Amniotic stem cell (primary cell): ENCODE measurements around the gene TMEM187.

Experiments used
- DNase-seq: peaks from one replicate; lab custom pipeline; 2025; lab: John Stamatoyannopoulos, UW

TMEM187 gene, protein sequence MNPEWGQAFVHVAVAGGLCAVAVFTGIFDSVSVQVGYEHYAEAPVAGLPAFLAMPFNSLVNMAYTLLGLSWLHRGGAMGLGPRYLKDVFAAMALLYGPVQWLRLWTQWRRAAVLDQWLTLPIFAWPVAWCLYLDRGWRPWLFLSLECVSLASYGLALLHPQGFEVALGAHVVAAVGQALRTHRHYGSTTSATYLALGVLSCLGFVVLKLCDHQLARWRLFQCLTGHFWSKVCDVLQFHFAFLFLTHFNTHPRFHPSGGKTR

DNA sequence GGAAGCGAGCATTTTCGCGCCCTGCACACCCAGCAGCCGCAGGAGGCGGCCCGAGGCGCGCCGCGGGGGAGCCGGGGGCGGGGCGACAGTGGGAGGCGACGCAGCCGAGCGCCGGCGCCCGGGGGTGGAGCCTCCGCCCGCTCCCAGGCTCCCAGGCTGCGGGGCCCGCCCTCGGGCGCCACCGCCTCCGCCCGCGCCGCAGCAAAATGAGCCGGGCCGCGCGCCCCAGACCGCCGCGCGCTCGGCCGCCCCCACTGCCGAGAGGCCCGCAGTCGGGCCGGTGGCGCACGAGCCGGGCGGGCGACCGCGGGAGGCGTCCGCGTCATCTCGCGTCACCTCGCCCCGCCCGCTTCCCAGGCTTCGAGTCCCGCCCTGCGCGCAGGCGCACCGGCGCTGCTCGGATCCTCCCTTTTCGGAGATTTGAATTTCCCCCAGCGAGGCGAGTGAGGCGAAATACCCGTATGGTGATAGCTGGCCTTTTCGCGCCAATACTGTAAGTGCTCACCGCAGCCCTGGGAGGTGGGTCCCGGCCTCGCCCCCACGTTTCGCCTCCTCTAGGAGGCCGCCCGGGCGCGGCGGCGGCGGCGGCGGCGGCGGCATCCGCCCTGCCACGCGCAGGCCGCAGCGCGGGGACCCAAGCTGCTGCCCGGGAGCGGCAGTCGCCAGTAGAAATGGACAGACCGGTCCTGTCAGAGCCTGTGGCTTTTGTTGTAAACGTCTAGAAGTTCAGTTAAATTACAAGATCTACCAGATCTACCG, at the start of gene TMEM187:
Gene TMEM187 (plus strand): TSS at position 387 of the 759 bp plus-strand sequence. CDS start 9,309 bp downstream, outside the sequence.
- DNase-seq = peak; percentile 42

DNA sequence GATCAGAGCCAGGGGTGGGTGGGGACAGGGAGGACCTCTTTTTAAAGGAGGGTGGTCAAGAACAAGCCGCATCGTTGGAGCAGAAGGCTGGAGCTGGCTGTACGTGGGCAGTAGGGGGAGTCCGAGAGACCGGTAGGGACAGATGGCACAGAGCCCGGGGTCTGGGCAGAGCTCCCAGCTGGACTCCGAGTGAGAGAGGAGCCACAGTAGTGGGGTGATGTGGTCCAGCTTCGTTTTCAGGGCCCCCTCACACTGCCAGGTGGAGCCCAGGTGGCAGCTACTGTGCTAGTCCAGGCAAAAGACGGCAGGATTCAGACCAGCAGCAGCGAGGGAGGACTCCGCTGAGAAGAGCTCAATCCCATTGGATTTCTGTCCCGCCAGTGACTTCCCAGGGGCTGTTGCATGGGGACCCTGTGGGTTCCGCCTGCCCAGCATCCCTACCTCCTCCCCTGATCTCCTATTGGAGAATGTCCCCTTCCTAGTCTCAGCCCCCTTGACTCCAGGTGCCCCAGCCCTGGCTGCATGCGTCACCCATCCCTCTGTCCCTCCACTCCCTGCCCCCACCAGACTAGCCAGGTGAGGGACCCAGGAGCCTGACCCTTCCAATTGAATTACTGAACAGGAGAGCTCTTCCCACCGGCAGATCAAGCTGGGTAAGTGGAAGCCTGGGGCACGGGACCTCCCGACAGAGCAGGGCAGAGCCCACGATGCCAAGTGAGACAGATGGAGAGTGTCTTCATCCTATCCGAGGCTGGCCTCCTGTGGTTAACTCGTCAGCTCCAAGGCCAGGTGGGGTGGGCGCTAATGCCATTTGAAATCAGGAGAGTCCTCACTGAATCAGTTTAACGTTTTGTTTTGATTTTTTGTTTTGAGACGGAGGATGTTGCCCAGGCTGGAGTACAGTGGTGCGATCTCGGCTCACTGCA, 49.4 kb upstream of the TMEM187 start:
- DNase-seq = peak; percentile 10

DNA sequence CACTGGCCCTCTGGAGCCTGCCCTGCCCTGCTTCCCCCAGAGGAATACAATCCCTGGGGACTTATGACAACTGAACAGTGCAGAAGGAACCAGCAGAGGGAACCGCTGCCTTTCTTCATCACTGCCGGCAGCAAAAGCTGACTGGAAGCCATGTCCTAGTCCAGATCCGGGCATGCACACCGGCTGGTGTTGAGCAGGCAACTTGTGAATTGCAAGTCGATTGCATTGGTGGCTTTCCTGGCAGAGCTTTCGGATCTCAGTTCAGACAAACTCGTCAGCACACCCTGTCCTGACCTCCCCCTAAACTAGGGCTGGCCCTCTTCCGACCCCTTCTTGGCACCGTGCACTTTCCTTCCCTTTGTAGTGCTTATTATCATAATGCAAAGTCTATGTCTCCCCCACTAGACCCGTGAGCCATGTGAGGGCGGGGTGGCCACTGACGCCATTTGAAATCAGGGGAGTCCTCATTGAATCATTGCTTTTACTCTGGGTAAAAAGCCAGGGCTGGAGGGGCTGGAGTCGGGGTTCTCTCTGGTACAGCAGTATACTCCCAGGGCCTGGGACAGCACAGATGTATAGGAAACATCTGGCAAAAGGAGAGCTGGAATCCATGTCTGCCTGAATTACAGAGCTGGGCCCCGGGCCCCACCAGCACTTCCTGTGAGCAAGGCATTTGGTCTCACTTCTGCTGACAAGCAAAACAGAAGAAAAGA, 48.2 kb upstream of the TMEM187 start:
- no peak for DNase-seq

DNA sequence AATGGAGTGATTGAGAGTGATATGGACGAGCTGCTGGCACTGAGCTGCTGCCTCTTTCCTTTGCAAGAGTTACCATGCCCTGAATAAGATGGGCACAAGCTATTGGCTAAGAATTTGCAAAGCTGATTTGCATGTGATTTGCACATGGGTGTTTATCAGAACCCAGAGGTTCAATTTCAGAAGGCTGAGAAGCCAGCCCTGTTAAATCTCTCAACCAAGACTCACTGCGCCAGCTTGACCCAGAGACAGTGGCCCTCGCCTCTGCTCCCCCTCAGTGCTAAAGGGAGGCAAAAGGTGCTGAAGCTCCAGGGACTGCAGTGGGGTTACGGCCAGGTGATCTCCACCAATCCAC, 47.2 kb upstream of the TMEM187 start:
- no peak for DNase-seq

DNA sequence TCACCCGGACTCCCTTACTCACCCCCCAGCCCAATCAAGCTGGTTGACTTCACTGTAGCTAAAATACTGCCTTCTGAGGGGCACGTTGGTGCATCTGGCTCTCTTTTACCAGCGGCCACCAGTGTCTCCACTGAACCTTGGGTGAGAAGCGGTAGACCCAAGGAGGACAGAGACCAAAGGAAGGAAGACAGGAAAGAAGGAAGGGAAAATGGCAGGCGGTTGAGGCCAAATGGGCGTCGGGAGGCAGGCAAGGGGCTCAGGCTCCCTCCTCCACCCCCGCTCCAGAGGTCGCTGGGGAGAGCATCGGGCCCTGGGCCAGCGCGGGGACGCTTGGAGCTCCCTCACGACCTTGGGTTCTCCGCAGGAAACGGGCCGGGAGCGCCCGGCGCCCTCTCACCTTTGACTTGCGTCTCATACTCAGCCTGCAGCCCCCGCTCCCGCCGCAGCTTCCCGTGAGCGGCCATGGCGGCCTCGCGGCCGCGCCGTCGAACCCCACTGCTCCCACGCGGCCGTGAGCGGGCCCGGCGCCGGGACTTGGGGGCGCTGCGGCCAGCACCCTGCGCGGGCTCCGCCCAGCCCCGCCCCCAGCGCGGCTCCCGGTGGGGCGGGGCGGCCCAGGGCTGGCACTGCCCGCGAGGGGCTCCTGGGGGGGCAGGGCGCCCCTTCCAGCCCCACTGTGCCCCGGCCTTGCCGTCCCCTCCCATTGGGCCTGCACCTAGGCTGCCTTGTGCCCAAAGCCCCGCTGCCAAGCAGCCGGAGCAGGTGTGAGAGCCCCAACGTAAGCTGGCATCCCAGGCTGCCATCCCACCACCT, 46.6 kb upstream of the TMEM187 start, which contains the start of gene ARHGAP4:
Gene ARHGAP4 (minus strand): TSS at position 526 of the 813 bp plus-strand sequence. CDS start 62 bp downstream, at position 464.
- DNase-seq = no peak

DNA sequence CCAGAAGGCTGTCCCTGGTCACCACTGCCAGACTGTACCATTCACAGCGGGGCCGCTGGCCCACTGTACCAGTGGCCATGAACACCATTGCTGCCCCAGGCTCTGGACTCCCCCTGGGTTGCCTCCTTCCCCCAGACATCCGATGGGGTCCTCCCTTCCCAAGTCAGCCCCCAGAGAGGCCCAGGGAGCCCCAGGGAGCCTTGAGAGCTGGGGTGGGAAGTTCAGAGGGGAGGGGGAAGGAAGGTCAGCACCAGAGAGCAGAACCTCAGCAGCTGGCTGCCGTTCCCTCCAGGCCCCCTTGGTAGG, 46.0 kb upstream of the TMEM187 start:
- DNase-seq = no peak

DNA sequence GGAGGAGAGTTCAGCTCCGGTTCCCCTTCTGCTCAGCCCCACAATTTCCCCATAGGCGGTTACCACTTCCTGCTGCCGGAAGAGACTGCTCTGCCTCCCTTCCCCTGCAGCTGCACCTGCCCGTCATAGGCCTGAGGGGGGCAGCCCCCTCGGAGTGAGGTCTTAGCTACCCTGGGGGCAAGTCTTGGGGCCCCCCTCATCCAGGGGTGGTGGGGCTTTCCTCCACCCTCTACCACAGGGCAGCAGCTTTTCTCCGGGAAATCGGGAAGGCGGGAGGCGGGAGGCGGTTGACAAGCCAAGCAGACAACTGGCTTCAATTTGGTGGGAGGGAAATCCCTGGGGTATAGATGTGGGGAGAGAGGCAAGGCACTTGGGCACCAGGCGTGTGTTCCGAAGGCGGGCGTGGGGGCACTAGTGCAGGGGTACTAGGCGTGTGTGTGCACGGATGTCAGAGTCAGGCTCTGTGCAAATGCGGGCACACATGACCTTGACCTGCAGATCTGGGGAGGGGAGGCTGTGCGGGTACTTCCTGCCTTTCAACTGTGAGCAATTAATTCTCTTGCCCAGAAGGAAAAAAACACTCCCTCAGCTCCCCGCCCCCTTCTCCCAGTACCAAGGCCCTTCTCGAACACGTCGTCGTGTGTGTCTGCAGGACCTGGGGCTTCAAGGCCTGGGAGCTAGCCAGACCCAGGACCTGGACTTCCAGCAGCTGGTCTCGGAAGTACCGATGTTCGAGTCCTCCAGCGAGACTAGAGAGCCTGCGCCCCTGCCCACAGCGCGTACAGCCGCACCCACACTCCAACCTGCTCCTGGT, 45.5 kb upstream of the TMEM187 start:
- no peak for DNase-seq

DNA sequence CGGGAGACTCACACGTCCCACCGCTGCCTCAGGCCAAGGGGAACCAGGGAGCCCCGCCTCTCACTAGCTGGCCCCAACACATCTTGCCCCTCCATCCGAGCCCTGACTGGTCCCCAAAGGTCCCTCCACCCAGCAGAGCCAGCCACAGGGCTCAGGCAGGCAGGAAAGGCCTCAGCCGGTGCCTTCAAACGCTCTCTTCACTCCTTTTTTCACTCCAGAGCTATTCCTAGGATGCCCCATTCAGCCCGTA, 45.0 kb upstream of the TMEM187 start:
- no peak for DNase-seq

DNA sequence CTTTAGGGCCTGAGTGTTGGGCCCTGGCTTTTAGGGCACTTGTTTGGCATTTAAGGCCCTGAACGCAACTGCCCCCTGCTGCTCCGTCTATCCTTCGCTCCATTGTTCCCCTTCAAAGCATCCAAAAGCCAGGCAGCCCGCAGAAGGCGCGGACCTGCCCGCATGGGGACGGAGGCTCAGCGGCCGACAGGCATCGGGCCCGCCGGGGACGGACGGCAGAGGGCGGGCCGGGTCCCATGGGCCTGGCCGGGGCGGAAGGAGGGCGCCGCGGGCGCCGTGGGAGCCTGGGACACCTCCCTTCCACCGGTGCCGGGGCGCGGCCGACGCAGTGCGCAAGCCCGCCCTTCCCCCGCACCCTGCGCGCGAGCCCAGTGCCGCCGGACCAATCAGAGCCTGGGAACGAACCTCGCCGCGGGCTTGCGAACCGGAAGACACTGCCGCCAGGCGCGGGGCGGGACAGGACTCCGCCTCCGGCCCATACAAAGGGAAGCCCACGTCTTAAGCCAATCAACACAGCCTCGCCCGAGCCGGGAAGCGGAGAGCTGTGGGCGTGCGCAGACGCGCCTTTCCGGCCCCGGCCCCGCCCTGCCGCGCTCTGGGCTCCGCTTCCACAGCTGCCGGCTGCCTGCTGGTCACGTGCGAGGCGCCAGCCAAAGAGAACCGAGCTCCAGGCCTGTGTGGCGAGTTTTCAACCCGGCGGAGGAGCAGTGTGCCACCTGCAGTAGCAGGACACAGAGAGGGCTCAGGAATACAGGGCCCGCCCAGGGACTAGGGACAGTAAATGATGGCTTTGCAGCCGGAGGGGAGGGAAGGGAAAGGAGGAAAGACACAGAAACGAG, 44.4 kb upstream of the TMEM187 start:
- peak; percentile 91 for DNase-seq

DNA sequence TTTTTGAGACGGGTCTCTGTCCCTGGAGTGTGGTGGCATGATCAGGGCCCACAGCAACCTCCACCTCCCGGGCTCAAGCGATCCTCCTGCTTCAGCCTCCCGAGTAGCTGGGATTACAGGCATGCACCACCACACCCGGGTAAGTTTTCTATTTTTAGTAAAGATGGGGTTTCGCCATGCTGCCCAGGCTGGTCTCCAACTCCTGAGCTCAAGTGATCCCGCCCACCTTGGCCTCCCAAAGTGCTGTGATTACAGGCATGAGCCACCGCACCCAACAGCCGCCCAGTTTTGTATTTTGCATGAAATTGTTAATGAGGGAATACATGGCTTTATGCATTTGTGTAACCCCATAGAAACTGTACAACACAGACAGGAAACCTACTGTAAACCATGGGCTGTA, 43.7 kb upstream of the TMEM187 start:
- DNase-seq = no peak

DNA sequence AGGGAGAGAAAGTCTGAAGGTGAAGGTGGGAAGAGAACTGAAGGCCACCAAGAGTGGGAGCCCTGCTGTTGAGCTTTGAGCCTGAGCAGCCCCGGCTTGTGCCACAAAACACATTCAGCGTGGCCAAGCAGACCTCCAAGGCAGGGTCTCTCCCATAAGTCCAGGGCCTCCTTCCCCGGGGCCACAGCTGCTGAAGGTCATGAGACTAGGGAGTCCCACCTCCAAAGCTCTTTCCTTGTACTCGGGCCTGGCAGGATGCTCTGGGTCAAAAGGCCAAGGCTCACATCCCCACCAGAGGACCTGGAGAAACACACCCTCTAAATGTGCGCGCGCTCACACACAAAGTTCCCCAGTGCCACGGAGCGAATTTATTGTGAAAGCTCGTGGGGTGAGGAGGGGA, 43.0 kb upstream of the TMEM187 start:
- no peak for DNase-seq

DNA sequence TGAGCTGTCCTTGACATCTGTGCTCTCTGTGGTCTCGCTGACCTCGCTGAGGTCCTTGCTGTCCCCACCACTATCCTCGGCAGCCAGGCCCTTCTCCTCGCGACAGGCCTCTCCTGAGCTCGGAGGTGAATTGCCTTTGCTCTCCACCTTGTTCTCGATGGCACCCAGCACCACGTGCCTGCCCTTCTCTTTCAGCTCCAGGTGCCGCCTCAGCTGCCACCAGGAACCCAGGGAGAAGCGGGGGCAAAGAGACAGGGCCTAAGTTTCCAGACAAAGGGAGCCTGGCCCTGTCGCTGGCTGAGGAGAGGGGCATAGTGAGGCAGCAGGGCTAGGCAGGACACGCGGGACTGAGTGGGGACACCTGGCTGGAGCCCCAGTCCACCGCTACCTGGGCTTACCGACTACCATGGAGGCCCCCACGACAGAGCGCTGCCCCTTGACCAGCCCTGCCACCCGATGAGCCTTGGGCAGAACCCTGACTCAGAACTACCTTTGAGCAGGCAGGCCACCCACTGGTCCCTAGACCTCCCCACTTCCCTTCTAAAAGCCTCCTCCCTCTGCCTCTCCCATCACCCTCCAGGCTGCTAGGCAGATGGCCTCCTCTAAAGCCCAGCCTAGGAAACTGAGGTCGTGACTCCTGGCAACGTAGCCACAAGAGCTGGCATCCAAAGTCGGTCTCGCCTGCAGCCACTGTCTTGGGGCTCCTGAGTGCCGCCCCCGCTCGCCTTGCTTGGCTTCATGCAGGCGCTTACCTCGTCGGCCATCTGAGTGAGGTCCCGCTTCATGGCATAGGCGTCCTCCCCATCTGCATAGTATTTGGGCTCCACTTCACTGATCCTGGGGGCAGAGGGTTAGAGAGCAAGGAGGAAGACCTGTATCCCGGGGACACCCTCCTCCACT, 42.3 kb upstream of the TMEM187 start:
- DNase-seq = no peak

DNA sequence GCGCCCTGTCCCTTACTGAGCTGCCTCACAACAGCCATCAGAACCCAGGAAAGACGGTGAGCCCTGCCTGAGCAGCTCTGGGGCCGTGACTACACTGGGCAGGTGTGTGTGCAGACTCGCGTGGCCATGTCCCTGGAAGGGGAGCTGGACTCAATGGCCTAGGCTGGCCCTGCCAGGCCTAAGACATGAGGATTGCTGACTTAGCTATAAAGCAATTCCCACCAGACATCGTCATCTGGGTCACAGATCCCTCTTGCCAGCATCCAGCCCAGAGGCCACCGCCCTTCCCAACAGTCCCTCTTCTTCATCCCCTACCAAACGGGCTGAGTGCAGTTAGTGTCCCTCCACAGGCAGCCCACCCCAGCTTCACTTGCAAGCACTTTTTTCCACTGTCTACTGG, 41.4 kb upstream of the TMEM187 start:
- no peak for DNase-seq

DNA sequence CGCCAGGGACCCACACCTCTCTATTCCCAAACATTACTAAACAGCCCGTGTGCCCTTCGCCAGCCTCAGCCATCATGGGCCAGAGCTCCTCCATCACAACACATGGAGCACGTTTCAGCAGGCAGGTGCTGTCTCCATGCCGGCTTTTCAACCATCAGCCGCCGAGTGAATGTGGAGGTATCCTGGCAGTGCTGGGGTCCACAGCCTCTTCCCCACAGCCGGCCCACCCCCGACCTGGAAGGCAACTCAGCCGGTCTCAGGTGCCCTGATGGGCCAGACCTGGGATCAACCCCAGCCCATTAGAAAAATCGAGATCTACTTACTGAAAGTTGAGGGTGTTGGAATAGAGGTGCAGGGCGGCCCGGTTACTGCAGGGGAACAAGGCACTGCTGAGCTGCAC, 40.8 kb upstream of the TMEM187 start:
- DNase-seq = no peak

DNA sequence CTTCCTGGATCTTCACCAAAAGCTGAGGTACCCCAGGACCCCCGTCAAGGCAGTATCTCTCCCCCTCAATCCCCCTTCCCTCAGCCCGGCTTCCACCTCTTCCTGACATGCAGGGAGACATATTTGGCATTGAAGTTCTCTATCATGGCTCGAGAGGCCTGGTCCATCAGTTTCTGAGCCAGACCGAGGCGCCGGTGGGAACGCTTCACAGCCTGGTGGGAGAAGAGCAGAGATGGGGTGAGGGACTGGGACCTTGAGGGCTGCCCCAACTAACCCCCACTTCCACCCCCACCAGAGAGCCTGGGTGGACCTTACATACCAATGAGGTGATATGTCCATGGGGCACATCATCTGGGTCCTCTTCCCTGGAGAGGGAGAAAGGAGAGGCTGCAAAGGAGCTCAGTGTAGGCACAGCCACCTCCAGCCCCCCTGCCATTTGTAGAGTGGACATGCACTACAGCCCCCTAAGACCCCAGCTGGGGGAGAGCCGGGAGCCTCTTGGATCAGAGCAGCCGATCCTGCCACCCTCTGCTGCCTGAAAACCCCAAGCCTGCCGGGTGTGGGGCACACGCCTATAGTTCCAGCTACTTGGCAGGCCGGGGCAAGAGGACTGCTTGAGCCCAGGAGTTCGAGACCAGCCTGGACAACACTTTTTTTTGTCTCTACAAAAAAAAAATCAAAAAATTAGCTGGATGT, 40.2 kb upstream of the TMEM187 start:
- no peak for DNase-seq

DNA sequence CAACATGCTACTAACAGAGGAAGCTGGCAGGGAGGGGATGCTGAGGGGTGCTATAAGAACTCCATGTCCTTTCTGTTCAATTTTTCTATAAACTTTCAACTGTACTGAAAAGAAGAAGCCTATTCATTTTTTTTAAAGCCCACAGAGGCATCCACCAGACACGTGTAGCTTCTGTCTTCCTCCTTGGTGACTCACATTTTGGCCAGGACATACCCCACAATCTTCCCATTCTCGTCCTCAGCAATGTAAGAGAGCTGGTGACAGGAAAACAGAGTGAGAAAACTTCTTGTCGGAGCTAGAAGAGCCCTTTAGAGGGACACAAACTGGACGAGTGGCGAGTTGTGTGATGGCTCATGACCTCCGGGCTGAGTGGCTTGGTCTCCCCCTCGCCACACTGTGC, 38.8 kb upstream of the TMEM187 start:
- DNase-seq = no peak

DNA sequence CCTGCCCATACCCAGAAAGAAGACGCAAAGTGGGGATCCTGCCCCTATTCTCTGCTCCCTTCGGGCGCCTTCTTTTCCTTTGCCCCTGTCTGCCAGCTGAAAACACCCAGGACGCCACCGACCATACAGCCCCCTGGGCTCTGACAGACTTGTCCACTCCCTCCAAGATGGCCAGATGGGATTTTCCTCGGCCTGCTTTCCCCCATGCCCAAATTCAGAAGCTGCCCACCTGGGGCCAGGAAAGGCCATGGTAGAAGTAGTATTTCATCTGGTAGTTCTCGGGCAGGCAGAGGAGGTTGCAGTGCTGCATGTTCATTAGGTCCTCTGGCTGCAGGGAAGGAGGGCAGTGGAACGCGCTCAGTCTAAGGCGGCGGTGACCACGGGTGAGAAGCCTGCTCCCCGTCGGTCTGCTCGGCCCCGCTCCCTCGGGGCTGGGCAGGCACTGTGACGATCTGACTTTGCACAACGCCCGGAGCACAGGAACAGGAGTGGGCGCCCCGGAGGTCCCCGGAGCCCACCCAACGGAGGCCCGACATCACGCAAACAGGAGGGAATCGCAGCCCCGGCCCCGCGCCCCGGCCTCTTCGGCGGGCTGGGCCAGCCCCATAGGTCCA, 38.3 kb upstream of the TMEM187 start:
- no peak for DNase-seq
